Right lobe of liver (tissue), 6 donors: ENCODE measurements around the gene LSP1. TPM values are rescaled to one million over a fixed set of nuclear protein-coding genes. Genes with fewer than 3 reads are reported as not detected.

Experiments
- ATAC-seq, 4 donors: fragments of 200-7000 bp; cut with Tn5 transposase; one replicate each; pipeline ENCODE4 v1.9.1; 2020; ENCODE audit warnings: mild to moderate bottlenecking in 4 of 4, moderate library complexity in 4 of 4
- DNase-seq, 3 donors: peaks; one replicate each; pipeline ENCODE4 v3.0.0-alpha.2; 2020
- H3K27ac ChIP-seq, 3 donors: fragments of 200-600 bp; one replicate each; pipeline ENCODE4 v1.8.0; 2022
- H3K27me3 ChIP-seq, 2 donors: fragments of 200-600 bp; one replicate each; pipeline ENCODE4 v1.8.0; 2022
- H3K36me3 ChIP-seq, 4 donors: fragments of 200-600 bp; sonication (generic) in 1 of 4; one replicate each; pipeline versions ENCODE4 v1.5.1 to v1.8.0; 2017 to 2022; ENCODE audit warnings: control low read depth in 1 of 4
- H3K4me1 ChIP-seq, 4 donors: fragments of 200-600 bp; sonication (generic) in 1 of 4; one replicate each; pipeline versions ENCODE4 v1.5.1 to v1.8.0; 2017 to 2022; ENCODE audit warnings: control low read depth in 1 of 4
- H3K4me3 ChIP-seq, 3 donors: fragments of 200-600 bp; one replicate each; pipeline ENCODE4 v1.8.0; 2022
- H3K9me3 ChIP-seq, 4 donors: fragments of 200-600 bp; sonication (generic) in 1 of 4; one replicate each; pipeline versions ENCODE4 v1.5.1 to v1.8.0; 2017 to 2022; ENCODE audit warnings: control low read depth in 1 of 4
- POLR2A ChIP-seq: fragments of 450-650 bp; IDR thresholded peaks from one replicate; pipeline ENCODE4 v1.6.1; 2017; ENCODE audit warnings: antibody characterized with exemption, mild to moderate bottlenecking
- WGBS: methylation state at CpG from one replicate; pipeline ENCODE4 v1.1.6; 2018; ENCODE audit warnings: low coverage, low lambda C conversion rate; ENCODE audit not compliant: insufficient coverage; ENCODE audit errors: missing lambda C conversion rate; 5-methylcytosine and 5-hydroxymethylcytosine counted together
- intact Hi-C, 2 donors: fragments of 100-400 bp; cut with DNase I; formaldehyde crosslinking; loops; one replicate each; pipeline versions ENCODE4 v1.11.2 to v1.14.1; 2022
- total RNA-seq, 6 experiments: library from RNA; depleted of rRNA in 2 of 6; stranded (reverse); fragments of >200 nt in 2 of 6; fragmentation: NEBNext Ultra II Directional in 3 of 6; extraction: Animal tissue kit (Norgen Biotek cat#: 25700) in 3 of 6; gene quantifications; one replicate each; pipeline versions ENCODE4 v1.1.0 to v1.2.4, GENCODE V29; 2016 to 2023
- TF ChIP-seq, protein P1 (sequence below), 4 donors: fragments of 200-600 bp in 3 of 4; fragments of 450-650 bp in 1 of 4; IDR thresholded peaks; one replicate each; pipeline versions ENCODE4 v1.5.1 to v1.8.0; 2016 to 2022; ENCODE audit warnings: antibody characterized with exemption in 4 of 4, mild to moderate bottlenecking in 2 of 4
- donor health status: DM: no; HTN: yes; CAD: no.
- donor health status: DM: no; HTN: no; CAD: no.
- donor health status: DM: no; HTN: no; CAD: no.
- donor health status: DM: no; HTN: yes; CAD: no.
- donor health status: DM: no; HTN: yes; CAD: no.

Gene LSP1
- total RNA-seq, 6 experiments from 2014 or later = 2.3 to 20.6 (median 8.8) TPM

- ATAC-seq (no peak), DNase-seq (no peak)
- H3K4me1 ChIP-seq = no peaks in the 10 kb centered on the region
- no peak overlapping the region for H3K27ac ChIP-seq
- no peak overlapping the region for H3K4me3 ChIP-seq
- intact Hi-C loops = no loop called here
- H3K9me3 ChIP-seq = no peaks in the 10 kb centered on the region
- no peaks in the 10 kb centered on the region for H3K27me3 ChIP-seq
- H3K36me3 ChIP-seq = no peaks in the 10 kb centered on the region
- no peak for TF ChIP-seq POLR2A
- TF ChIP-seq, protein P1, sequence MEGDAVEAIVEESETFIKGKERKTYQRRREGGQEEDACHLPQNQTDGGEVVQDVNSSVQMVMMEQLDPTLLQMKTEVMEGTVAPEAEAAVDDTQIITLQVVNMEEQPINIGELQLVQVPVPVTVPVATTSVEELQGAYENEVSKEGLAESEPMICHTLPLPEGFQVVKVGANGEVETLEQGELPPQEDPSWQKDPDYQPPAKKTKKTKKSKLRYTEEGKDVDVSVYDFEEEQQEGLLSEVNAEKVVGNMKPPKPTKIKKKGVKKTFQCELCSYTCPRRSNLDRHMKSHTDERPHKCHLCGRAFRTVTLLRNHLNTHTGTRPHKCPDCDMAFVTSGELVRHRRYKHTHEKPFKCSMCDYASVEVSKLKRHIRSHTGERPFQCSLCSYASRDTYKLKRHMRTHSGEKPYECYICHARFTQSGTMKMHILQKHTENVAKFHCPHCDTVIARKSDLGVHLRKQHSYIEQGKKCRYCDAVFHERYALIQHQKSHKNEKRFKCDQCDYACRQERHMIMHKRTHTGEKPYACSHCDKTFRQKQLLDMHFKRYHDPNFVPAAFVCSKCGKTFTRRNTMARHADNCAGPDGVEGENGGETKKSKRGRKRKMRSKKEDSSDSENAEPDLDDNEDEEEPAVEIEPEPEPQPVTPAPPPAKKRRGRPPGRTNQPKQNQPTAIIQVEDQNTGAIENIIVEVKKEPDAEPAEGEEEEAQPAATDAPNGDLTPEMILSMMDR (IDR thresholded peaks at IDR 0.05) = no peak
- WGBS = 93% methylated on average over 3 of the region's 8 CpGs
Measured at GRCh38 chr11:1815311-1815710, 37.6 kb upstream of the LSP1 start.

DNA sequence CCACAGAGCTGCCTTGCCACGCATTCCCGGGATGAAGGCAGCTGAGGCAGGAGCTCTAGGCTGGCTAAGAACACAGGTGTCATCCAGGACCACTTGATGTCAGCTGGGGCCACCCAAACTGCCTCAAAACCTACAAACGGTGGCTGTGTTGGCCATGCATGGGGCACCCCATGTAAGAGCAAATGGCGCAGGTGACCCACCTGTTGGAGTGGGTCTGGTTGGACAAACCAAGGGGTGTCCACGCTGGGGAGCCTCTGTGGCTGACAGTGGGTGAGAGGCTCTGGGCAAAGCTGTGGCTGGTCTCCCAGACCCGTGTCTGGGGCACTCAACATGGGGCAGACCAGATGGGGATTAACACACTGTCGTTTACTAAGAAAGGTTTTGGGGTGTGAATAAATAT lies 37.1 kb upstream of the LSP1 start:
- H3K27ac ChIP-seq = no peak overlapping the region
- intact Hi-C loops = no loop called here
- H3K9me3 ChIP-seq = no peaks in the 10 kb centered on the region
- DNase-seq (no peak), ATAC-seq (no peak)
- H3K27me3 ChIP-seq = no peaks in the 10 kb centered on the region
- H3K4me3 ChIP-seq = no peak overlapping the region
- no peak for TF ChIP-seq POLR2A
- TF ChIP-seq, protein P1 (IDR thresholded peaks at IDR 0.05) = no peak
- H3K36me3 ChIP-seq = no peaks in the 10 kb centered on the region
- 72% methylated on average over 4 of the region's 7 CpGs for whole genome bisulfite sequencing
- no peaks in the 10 kb centered on the region for H3K4me1 ChIP-seq

- H3K4me1 ChIP-seq = no peaks in the 10 kb centered on the region
- no peaks in the 10 kb centered on the region for H3K27me3 ChIP-seq
- H3K4me3 ChIP-seq = no peak overlapping the region
- no peaks in the 10 kb centered on the region for H3K36me3 ChIP-seq
- no peak for TF ChIP-seq POLR2A
- TF ChIP-seq, protein P1 (IDR thresholded peaks at IDR 0.05) = no peak
- DNase-seq = no peak
- H3K9me3 ChIP-seq = no peaks in the 10 kb centered on the region
- ATAC-seq = no peak
- 88% methylated on average over 5 of the region's 5 CpGs for WGBS
- H3K27ac ChIP-seq = no peak overlapping the region
- intact Hi-C loops = no loop called here
Measured at GRCh38 chr11:1817000-1817399, 35.9 kb upstream of the LSP1 start.

DNA sequence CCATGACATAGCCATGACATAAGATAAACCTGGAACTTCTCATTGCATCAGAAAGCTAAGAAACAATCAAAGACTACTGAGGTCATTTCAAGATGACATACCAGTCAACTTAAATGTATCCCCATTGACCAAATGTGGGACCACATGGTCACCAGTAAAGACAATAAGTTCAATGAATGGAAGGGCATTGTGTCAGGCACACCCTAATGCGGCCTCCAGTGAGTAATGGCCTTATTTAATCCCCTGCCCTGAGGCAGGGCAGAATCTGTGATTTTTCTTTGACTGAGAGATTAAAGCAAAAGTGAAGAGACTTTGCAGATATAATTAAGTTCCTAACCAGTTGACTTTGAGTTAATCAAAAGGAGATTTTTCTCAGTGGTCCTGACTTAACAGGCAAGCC lies 35.4 kb upstream of the LSP1 start:
- TF ChIP-seq, protein P1 (IDR thresholded peaks at IDR 0.05) = no peak
- no peak for TF ChIP-seq POLR2A
- intact Hi-C loops = no loop called here
- no peaks in the 10 kb centered on the region for H3K4me1 ChIP-seq
- ATAC-seq (no peak), DNase-seq (no peak)
- no peak overlapping the region for H3K4me3 ChIP-seq
- H3K9me3 ChIP-seq = no peaks in the 10 kb centered on the region
- no peaks in the 10 kb centered on the region for H3K27me3 ChIP-seq
- no peak overlapping the region for H3K27ac ChIP-seq
- 50% methylated on average over 1 of the region's 1 CpG for WGBS
- no peaks in the 10 kb centered on the region for H3K36me3 ChIP-seq

DNA sequence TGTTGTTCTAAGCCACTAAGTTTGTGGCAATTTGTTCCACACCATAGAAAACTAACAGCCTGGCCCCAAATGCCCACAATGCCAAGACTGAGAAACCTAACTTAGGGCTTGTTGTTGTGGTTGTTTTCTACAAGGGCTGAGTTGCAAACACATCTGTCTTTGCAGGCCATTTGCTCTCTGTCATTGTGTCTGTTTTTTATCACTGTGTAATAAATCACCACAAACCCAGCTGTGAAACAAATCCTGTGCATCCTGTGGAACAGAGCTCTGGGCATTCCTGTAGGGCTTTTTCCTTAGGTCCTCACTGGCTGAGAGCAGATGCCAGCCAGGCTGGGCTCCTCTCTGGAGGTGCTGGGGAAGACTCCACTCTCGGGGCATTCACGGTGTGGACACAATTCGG lies 33.8 kb upstream of the LSP1 start:
- intact Hi-C loops = no loop called here
- no peak for ATAC-seq
- no peaks in the 10 kb centered on the region for H3K9me3 ChIP-seq
- no peak overlapping the region for H3K27ac ChIP-seq
- no CpG with 5 or more reads among the region's 3 CpGs for WGBS
- no peaks in the 10 kb centered on the region for H3K27me3 ChIP-seq
- no peak overlapping the region for H3K4me3 ChIP-seq
- H3K36me3 ChIP-seq = no peaks in the 10 kb centered on the region
- DNase-seq = no peak
- TF ChIP-seq, protein P1 (IDR thresholded peaks at IDR 0.05) = no peak
- TF ChIP-seq POLR2A = no peak
- no peaks in the 10 kb centered on the region for H3K4me1 ChIP-seq
